GM18520 (cell line): ENCODE data around the gene PHACTR4.
A peak's percentile ranks its signal among the peaks of the same experiment; 100 is the strongest.
"Not testable (repeated sequence)": the region's sequence is repeated elsewhere in the genome, so short reads cannot be mapped to it uniquely, and the experiment has no call there.

Source experiments
- ATAC-seq: cut with Tn5 transposase; IDR thresholded peaks from one replicate; pipeline ENCODE4 v1.9.1; 2021; ENCODE audit not compliant: unreplicated experiment

PHACTR4 gene

DNA sequence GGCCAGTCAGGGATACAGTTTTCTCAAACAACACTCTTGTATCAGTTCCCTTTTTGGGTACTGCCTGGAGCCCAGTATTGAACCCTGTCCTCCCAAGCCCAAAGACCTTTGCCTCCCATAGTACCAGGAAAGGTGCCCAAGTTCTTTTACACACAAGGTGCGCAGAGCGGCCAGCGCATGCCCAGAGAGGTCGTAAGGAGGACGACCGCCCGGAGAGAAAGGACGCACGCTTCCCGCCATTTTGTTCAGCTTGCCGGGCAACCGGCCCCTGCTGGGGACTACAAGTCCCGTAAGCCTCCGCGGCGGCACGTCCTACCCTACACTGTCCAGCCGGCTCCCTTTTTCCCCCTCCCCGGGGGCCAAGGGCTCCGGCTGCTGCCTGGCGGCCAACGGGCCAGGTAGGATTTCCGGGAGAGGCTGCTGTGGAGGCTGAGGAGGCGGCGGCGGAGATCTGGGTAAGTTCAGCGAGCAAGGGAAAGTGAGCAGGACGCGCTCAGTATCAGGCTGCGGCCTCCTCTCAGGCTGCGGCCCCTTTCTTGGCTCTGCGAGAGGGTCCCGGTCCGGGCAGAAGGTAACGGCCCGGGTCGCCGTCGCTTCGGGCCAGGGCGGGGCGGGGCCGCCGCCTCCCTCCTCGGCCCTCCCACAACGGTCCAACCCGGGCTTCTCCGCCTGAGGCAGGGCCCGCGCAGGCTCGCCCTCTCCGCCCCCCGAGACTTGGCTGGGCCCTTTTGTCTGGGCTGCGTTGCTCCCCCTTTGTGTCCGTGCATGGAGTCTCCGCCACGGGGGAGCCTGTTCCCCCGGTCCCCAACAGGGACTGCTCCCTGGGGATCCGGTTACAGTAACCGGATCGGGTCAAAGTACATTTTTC, at the start of gene PHACTR4:
Gene PHACTR4, plus strand, starts transcription at position 370 of the 868 bp plus-strand sequence. CDS start 37,708 bp downstream, outside the sequence.
- ATAC-seq: peak; percentile 84

DNA sequence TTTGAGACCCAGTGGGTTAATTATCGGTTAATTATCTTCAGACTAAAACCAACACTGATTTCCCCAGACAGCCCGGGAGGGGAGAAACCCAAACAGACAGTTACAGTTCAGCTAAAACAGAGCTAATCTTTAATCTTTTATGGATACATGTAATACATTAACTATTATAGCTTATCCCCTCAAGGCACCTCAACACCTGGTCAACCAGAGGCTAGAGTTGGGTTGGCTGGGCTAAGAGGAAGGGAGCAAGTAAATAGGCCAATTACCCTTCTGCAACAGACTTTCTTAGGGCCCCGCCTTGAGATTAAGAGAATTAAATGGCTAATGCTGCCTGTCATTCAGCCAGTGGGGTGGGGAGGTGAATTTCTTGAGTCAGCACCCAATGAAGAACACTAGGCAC, 47.3 kb upstream of the PHACTR4 start:
- no peak for ATAC-seq

DNA sequence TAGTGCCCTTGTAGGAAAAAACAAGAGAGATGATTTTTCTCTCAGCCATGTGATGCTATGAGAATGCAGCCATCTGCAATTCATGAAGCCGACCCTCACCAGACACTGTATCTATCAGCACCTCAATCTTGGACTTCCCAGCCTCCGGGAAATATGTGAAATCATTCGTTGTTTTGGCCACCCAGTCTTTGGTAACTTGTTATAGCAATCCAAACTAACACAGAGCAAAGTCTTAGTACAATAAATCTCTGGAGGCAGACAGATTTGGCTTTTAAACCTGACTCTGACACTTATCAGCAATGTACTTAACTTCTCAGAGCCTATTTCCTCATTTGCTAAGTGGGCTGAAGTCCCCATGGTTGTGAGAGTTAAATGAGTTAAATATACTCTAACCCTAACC, 45.8 kb upstream of the PHACTR4 start:
- no peak for ATAC-seq

DNA sequence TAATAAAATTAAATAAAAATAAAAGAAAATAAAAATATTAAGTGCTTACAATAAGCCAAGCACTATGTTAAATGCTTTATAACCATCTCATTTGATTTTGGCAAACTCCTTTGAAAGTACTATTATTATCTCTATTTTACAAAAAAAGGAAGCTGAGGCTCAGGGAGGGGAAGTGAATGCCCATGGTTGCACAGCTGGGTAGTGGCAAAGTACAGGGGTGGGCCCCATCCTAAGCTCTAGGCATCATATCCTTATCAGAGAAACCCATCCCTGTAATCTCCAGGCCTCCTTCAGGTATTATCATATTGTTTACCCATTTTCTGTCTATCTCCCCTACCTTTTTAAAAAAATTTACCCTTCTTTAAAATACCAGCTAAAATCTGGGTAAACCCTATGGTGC, 43.0 kb upstream of the PHACTR4 start:
- ATAC-seq: no peak

DNA sequence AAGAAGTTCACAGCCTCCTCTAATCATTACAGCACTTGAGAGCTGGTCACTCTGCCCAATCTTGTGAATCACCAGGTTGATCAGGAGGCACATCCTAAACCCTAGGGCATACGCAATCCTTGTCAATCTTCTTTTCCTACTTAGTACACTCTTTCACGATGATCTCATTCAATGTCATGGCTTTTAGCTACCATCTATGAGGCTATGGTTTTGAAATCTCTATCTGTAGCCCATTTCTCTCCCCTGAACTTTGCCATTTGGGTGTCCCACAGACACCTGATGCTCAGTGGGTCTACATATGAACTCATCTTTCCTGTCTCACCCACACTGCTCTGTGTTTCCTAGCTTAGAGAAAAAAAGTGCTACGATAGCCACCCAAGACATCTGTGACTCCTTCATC, 42.6 kb upstream of the PHACTR4 start:
- ATAC-seq: no peak

DNA sequence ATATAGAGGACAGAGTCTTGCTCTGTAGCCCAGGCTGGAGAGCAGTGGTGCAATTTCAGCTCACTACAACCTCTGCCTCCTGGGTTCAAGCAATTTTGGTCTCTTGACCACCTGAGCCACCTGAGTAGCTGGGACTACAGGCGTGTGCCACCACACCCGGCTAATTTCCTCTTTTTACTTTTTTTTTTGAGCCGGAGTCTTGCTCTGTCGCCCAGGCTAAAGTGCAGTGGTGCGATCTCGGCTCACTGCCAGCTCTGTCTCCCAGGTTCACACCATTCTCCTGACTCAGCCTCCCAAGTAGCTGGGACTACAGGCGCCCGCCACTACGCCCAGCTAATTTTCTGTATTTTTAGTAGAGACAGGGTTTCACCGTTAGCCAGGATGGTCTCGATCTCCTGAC, 42.1 kb upstream of the PHACTR4 start:
- not testable (repeated sequence) for ATAC-seq

DNA sequence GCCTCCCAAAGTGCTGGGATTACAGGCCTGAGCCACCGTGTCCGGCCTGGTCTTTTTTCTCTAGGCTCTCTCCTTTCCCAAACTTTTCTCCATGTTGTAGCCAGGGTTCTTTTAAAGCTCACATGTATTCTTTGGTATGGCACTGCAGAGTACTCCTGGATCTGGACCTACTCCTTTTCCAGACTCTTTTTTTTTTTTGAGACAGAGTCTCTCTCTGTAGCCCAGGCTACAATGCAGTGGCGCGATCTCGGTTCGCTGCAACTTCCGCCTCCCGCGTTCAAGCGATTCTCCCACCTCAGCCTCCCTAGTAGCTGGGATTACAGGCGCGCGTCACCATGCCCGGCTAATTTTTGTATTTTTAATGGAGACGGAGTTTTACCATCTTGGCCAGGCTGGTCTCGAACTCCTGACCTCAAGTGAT, 41.3 kb upstream of the PHACTR4 start:
- no peak for ATAC-seq

DNA sequence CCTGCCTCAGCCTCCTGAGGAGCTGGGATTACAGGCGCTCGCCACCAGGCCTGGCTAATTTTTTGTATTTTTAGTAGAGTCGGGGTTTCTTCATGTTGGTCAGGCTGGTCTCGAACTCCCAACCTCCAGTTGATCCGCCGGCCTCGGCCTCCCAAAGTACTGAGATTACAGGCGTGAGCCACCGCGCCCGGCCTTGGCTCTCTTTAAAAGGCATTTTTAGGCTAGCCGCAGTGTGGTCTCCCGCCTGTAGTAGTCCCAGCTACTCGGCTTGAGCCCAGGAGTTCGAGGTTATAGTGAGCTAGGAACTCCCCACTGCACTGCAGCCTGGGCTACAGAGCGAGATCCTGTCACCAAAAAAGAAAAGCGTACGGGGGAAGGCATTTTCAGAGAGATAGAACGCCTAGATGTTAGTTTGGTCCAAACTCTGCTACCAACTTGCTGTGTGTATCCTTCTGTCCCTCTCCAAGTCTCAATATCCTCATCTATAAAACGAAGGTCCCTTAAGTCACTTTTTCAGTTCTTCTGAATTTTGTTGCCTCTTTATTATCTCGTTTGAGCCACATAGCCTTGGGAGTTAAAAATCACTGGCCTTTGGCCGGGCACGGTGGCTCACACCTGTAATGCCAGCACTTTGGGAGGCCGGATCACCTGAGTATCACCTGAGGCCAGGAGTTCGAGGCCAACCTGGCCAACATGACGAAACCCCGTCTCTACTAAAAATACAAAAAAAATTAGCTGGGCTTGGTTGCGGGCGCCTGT, 40.0 kb upstream of the PHACTR4 start:
- ATAC-seq: no peak

DNA sequence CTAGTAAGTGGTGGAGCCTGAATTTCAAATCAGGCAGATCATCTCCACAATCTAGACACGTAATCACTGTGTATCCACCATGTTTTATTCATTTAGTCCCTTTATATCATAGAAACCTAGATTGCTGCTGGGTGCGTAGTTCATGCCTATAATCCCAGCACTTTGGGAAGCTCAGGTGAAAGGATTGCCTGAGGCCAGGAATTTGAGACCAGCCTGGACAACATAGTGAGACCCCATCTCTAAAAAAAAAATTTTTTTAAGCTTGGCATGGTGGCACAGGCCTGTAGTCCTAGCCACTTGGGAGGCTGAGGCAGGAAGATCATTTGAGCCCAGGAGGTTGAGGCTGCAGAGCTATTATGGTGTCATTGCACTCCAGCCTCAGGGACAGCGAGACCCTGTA, 30.6 kb upstream of the PHACTR4 start:
- no peak for ATAC-seq

DNA sequence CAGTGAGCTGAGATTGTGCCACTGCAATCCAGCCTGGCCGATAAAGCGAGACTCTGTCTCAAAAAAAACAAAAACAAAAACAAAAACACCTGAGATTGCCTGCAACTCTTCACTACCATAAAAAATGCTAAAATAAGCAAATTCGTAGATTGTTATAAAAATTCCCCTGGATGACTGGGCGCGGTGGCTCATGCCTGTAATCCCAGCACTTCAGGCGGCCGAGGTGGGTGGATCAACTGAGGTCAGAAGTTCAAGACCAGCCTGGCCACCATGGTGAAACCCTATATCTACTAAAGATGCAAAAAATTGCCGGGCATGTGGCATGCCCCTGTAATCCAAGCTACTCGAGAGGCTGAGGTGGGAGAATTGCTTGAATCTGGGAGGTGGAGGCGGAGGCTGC, 30.0 kb upstream of the PHACTR4 start:
- no peak for ATAC-seq

DNA sequence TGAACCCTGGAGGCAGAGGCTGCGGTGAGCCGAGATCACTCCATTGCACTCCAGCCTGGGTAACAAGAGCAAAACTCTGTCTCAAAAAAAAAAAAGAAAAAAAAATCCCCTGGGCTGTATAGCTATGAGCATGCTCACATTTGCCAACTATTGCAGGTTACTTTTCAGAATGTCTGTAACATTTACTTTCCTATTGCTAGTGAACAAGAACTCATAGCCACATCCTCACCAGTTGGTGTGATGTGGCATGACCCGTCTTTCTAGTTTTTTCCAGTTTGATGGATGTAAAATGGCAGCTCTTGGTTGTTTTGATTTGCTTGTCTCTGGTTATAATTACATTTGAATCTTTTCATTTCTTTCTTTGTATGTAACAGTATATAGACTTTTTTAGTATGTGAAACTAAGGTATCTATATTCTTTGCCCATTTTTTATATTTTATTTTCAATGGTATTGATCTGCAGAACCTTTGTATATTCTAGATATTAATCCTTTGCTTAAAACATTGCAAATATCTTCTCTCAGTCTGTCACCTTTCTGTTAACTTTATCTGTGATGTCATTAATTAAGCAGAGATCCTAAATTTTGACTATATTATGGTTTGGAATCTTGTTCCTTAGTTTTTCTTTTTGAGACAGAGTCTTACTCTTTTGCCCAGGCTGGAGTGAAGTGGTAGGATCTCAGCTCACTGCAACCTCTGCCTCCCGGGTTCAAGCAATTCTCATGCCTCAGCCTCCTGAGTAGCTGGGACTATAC, 29.1 kb upstream of the PHACTR4 start:
- no peak for ATAC-seq

DNA sequence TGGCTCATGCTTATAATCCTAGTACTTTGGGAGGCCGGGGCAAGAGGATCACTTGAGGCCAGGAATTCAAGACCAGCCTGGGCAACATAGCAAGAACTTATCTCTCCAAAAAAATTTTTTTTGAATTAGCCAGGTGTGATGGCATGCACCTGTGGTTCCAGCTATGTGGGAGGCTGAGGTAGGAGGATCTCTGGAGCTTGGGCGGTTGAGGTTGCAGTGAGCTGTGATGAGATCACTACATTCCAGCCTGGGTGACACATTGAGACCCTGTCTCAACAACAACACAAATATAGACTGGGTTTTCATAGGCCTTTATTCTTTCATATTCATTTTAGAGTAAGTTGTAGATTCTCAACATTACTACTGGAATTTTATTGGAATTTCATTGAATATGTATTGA, 27.9 kb upstream of the PHACTR4 start:
- no peak for ATAC-seq

DNA sequence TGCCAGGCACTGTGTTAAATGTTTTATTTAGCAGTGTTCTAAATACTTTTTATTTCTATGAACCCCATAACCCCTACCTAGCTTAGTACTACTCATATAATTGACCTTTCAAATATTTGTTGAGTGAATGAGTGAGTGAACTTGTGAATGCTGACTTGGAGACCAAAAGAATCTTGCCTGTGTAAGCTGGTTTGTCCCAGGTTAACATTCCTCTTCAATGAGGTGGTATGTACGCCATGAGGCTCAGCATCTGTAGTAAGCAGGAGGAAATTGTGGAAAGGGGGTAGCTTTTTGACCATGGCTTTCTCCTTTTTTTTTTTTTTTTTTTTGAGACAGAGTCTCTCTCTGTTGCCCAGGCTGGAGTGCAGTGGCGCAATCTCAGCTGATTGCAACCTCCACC, 26.1 kb upstream of the PHACTR4 start:
- no peak for ATAC-seq

DNA sequence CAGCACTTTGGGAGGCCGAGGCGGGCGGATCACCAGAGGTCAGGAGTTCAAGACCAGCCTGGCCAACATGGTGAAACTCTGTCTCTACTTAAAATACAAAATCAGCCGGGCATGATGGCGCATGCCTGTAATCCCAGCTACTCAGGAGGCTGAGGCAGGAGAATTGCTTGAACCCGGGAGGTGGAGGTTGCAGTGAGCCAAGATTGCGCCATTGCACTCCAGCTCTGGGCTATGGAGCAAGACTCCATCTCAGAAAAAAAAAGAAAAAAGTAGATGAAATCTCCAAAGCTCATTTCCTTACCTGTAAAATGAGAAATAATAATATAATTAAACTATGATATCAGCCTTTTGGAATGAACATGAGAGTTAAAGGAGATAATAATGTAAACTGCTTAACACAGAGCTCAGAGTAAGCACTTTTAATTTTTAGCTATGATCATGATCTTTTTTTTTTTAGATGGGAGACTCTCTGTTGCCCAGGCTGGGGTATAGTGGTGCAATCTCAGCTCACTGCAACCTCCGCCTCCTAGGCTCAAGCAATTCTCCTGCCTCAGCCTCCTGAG, 16.2 kb upstream of the PHACTR4 start:
- not testable (repeated sequence) for ATAC-seq

DNA sequence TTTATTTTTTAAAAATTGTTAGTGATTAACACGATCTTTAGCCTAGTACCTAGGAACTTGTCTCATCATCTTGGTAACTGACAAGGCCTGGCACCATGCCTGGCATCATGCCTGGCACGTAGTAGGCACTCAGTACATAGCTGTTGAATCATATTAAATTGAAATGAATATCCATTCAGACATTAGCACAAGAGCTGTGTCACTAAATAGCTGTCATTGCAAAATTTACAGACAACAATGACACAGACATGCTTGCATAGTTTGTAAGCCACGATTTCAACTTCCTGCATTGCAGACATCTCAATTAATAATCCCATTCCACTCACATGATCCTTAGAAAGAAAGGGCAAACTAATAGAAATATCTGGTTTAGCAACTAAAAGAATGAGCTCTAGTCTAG, 15.4 kb upstream of the PHACTR4 start:
- ATAC-seq: no peak

DNA sequence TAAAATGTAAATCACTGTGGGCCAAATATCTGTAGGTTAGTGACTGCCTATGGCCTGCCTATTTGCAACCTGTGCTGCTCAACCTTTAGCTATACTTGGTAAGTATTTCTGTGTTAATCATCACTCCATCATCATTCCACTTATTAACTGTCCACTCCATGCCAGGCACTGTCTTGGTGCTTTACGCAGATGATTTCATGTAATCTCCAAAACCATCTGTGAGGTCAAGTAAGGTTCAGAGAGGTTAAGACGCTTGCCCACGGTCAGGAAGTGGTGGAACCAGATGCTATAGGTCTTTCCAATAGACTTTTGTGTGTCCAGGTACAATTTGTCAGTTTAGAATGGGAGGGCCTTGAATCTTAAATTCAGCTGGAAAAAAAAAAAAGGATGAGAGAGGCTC, 10.8 kb upstream of the PHACTR4 start:
- ATAC-seq: no peak

DNA sequence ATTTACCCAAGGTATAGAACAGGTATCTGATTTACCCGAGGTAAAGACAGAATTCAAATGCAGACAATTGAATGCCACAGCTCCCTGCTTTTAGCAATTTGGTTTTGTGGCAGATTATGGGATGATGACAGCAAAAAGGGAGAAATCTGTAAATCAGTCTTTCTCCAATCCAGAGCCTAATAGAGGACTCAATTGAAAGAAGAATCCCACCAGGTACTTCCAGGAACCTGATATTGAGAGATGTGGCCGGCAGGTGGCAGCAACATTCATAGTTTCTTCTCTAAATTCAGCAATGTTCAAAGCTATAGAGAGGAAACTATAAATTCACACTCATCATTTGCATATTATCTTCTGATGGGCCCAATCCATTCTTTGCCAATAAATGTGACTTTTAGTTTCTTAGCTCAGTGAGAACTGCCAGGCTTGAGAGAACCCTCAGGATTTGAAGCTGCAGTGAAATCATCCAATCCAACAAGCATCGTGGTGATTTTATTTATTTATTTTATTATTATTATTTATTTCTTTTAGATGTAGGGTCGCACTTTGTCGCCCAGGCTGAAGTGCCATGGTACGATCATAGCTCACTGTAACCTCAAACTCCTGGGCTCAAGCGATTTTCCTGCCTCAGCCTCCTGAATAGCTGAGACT, 9.8 kb upstream of the PHACTR4 start:
- no peak for ATAC-seq

DNA sequence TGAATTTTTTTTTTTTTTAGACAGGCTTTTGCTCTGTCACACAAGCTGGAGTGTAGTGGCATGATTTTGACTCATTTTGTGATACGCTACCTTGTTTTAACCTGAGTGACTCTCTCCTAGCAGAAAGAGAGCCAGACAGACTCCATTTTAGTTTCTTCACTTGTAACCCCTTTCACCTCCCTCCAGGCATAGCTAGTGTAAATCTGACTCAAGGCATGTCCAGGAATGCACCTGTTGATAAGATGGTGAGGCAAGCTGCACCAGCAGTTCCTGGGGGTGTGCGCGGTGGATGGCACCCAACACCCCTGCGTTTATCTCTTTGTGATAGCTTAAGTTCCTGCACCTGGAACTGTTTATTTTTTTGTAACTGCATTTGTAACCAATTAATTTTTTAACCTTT, 4.7 kb upstream of the PHACTR4 start:
- ATAC-seq: no peak

DNA sequence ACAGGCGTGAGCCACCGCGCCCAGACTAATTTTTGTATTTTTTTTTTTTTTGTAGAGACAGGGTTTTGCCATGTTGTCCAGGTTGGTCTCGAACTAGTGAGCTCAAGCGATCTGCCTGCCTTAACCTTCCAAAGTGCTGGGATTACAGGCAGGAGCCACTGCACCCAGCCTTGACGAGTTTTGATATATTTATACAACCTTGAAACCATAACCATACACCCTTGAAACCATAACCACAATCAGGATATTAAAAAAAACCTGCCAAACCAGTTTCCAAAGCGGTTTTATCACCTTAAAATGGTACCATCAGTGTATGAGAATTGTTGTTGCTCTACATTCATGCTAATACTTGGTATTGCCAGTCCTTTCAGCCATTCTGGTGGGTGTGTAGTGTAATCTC, 3.7 kb upstream of the PHACTR4 start:
- no peak for ATAC-seq

DNA sequence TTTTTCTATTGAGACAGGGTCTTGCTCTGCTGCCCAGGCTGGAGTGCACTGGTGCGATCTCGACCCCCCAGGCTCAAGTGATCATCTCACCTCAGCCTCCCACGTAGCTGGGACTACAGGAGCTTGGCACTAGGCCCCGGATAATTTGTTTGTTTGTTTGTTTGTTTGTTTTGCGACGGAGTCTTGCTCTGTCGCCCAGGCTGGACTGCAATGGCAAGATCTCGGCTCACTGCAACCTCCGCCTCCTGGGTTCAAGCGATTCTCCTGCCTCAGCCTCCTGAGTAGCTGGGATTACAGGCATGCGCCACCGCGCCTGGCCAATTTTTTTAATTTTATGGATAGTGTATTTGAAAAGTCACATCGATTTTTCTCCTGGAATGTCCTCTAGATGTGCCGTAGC, 932 bp upstream of the PHACTR4 start:
- ATAC-seq: not testable (repeated sequence)
